HEK293 (cell line): ENCODE measurements around the gene ITPRID2.

Experiments used
- CTCF ChIA-PET: fragments of 350-600 bp; formaldehyde crosslinking; extraction: SDS; loops from one replicate; lab custom pipeline; 2021; ENCODE audit warnings: antibody characterized with exemption; lab: Yijun Ruan, JAX
- POLR2A ChIA-PET: fragments of 300-600 bp; formaldehyde crosslinking; extraction: SDS; loops from one replicate; lab custom pipeline; 2020; ENCODE audit warnings: antibody characterized with exemption, inconsistent platforms; lab: Yijun Ruan, JAX
- H3K27ac ChIP-seq: fragments of 200-500 bp; sonication (Bioruptor generic); 2 replicates; pipeline ENCODE4 v1.5.1; 2014; ENCODE audit warnings: low read depth, low read length, control low read depth, inconsistent platforms; ENCODE audit errors: extremely low read depth
- H3K36me3 ChIP-seq, 2 experiments: fragments of 200-500 bp in 1 of 2; sonication (Bioruptor generic) in 1 of 2; 1 replicate in 1 of 2; 2 replicates in 1 of 2; pipeline ENCODE4 v1.5.1; 2014 to 2017; ENCODE audit warnings: inconsistent platforms in 2 of 2, low read length in 2 of 2; ENCODE audit not compliant: control insufficient read depth in 2 of 2, insufficient read depth in 1 of 2
- H3K4me1 ChIP-seq: fragments of 200-500 bp; sonication (Bioruptor generic); 2 replicates; pipeline ENCODE4 v1.5.1; 2014; ENCODE audit warnings: mild to moderate bottlenecking, low read length, inconsistent platforms; ENCODE audit not compliant: control insufficient read depth, insufficient read depth
- H3K4me3 ChIP-seq: 2 replicates; pipeline ENCODE4 v1.5.1; 2011; ENCODE audit warnings: low read depth, mild to moderate bottlenecking, control low read depth, low read length, moderate library complexity
- H3K9me3 ChIP-seq: fragments of 200-500 bp; sonication (Bioruptor generic); 2 replicates; pipeline ENCODE4 v1.5.1; 2014; ENCODE audit warnings: low read depth, low read length, inconsistent platforms; ENCODE audit not compliant: control insufficient read depth, insufficient read depth
- BCL11A ChIP-seq: fragments of 450-650 bp; formaldehyde crosslinking; IDR thresholded peaks from 2 replicates; pipeline ENCODE4 v1.5.1; 2016; ENCODE audit warnings: low read depth, missing biosample characterization, missing genetic modification characterization
- GFI1B ChIP-seq: fragments of 450-650 bp; formaldehyde crosslinking; IDR thresholded peaks from 2 replicates; pipeline ENCODE4 v1.5.1; 2016; ENCODE audit warnings: missing biosample characterization, missing genetic modification characterization
- IKZF3 ChIP-seq: fragments of 450-650 bp; IDR thresholded peaks from 2 replicates; pipeline ENCODE4 v1.5.0; 2018; ENCODE audit warnings: missing biosample characterization, mild to moderate bottlenecking, missing genetic modification characterization, moderate library complexity
- PRDM6 ChIP-seq: fragments of 450-650 bp; formaldehyde crosslinking; IDR thresholded peaks from 2 replicates; pipeline ENCODE4 v1.5.1; 2017; ENCODE audit warnings: missing biosample characterization, missing genetic modification characterization
- RBAK ChIP-seq: fragments of 450-650 bp; formaldehyde crosslinking; IDR thresholded peaks from 2 replicates; pipeline ENCODE4 v1.5.1; 2016; ENCODE audit warnings: missing biosample characterization, missing genetic modification characterization
- REPIN1 ChIP-seq: fragments of 450-650 bp; formaldehyde crosslinking; IDR thresholded peaks from 2 replicates; pipeline ENCODE4 v1.5.1; 2017; ENCODE audit warnings: missing biosample characterization, missing genetic modification characterization, low read depth
- SP3 ChIP-seq: fragments of 450-650 bp; formaldehyde crosslinking; IDR thresholded peaks from 2 replicates; pipeline ENCODE4 v1.5.1; 2016; ENCODE audit warnings: missing biosample characterization, missing genetic modification characterization
- TCF7L2 ChIP-seq: IDR thresholded peaks from 2 replicates; pipeline ENCODE4 v1.6.1; 2011; ENCODE audit warnings: low read depth, mild to moderate bottlenecking, inconsistent platforms, low read length, moderate library complexity, borderline replicate concordance
- ZFP3 ChIP-seq: fragments of 450-650 bp; formaldehyde crosslinking; IDR thresholded peaks from 2 replicates; pipeline ENCODE4 v1.5.1; 2016; ENCODE audit warnings: low read depth, missing biosample characterization, missing genetic modification characterization
- ZFP41 ChIP-seq: fragments of 450-650 bp; formaldehyde crosslinking; IDR thresholded peaks from 2 replicates; pipeline ENCODE4 v1.5.1; 2016; ENCODE audit warnings: missing biosample characterization, missing genetic modification characterization, borderline replicate concordance
- ZNF169 ChIP-seq: fragments of 450-650 bp; formaldehyde crosslinking; IDR thresholded peaks from 2 replicates; pipeline ENCODE4 v1.5.1; 2016; ENCODE audit warnings: missing biosample characterization, missing genetic modification characterization
- ZNF19 ChIP-seq: fragments of 450-650 bp; formaldehyde crosslinking; IDR thresholded peaks from 2 replicates; pipeline ENCODE4; 2016; ENCODE audit warnings: missing biosample characterization, missing genetic modification characterization, low read depth
- ZNF23 ChIP-seq: fragments of 450-650 bp; formaldehyde crosslinking; IDR thresholded peaks from 2 replicates; pipeline ENCODE4 v1.5.1; 2016; ENCODE audit warnings: missing biosample characterization, missing genetic modification characterization, borderline replicate concordance
- ZNF324 ChIP-seq: fragments of 450-650 bp; formaldehyde crosslinking; IDR thresholded peaks from 2 replicates; pipeline ENCODE4 v1.5.1; 2016; ENCODE audit warnings: missing biosample characterization, missing genetic modification characterization
- ZNF404 ChIP-seq: fragments of 450-650 bp; formaldehyde crosslinking; IDR thresholded peaks from 2 replicates; pipeline ENCODE4 v1.5.1; 2017; ENCODE audit warnings: missing biosample characterization, missing genetic modification characterization
- ZNF426 ChIP-seq: fragments of 450-650 bp; formaldehyde crosslinking; IDR thresholded peaks from 2 replicates; pipeline ENCODE4 v1.5.1; 2017; ENCODE audit warnings: missing biosample characterization, missing genetic modification characterization, mild to moderate bottlenecking, inconsistent platforms, moderate library complexity
- ZNF585B ChIP-seq: fragments of 450-650 bp; formaldehyde crosslinking; IDR thresholded peaks from 2 replicates; pipeline ENCODE4 v1.5.1; 2016; ENCODE audit warnings: missing biosample characterization, missing genetic modification characterization
- ZNF660 ChIP-seq: fragments of 450-650 bp; IDR thresholded peaks from 2 replicates; pipeline ENCODE4 v1.5.1; 2018; ENCODE audit warnings: missing biosample characterization, mild to moderate bottlenecking, missing genetic modification characterization
- ZNF76 ChIP-seq: fragments of 450-650 bp; formaldehyde crosslinking; IDR thresholded peaks from 2 replicates; pipeline ENCODE4; 2016; ENCODE audit warnings: low read depth, missing biosample characterization, missing genetic modification characterization, borderline replicate concordance
- ZSCAN30 ChIP-seq: fragments of 450-650 bp; IDR thresholded peaks from 2 replicates; pipeline ENCODE4 v1.5.1; 2018; ENCODE audit warnings: missing biosample characterization, mild to moderate bottlenecking, missing genetic modification characterization, moderate library complexity
- ZXDB ChIP-seq: fragments of 450-650 bp; formaldehyde crosslinking; IDR thresholded peaks from 2 replicates; pipeline ENCODE4 v1.5.1; 2016; ENCODE audit warnings: missing biosample characterization, missing genetic modification characterization
- TF ChIP-seq, protein P1 (sequence below): fragments of 450-650 bp; formaldehyde crosslinking; conservative IDR thresholded peaks from 2 replicates; pipeline ENCODE4 v1.5.1; 2016; ENCODE audit warnings: low read depth, missing biosample characterization, missing genetic modification characterization
- TF ChIP-seq, protein P2 (sequence below): fragments of 450-650 bp; formaldehyde crosslinking; IDR thresholded peaks from 2 replicates; pipeline ENCODE4 v1.5.1; 2017; ENCODE audit warnings: missing biosample characterization, mild to moderate bottlenecking, missing genetic modification characterization, moderate library complexity
- TF ChIP-seq, protein P3 (sequence below): fragments of 450-650 bp; IDR thresholded peaks from 2 replicates; pipeline ENCODE4 v1.5.1; 2018; ENCODE audit warnings: missing biosample characterization, mild to moderate bottlenecking, missing genetic modification characterization
- TF ChIP-seq, protein P4 (sequence below): fragments of 450-650 bp; formaldehyde crosslinking; IDR thresholded peaks from 2 replicates; pipeline ENCODE4 v1.5.1; 2016; ENCODE audit warnings: missing biosample characterization, missing genetic modification characterization

ITPRID2 gene

DNA sequence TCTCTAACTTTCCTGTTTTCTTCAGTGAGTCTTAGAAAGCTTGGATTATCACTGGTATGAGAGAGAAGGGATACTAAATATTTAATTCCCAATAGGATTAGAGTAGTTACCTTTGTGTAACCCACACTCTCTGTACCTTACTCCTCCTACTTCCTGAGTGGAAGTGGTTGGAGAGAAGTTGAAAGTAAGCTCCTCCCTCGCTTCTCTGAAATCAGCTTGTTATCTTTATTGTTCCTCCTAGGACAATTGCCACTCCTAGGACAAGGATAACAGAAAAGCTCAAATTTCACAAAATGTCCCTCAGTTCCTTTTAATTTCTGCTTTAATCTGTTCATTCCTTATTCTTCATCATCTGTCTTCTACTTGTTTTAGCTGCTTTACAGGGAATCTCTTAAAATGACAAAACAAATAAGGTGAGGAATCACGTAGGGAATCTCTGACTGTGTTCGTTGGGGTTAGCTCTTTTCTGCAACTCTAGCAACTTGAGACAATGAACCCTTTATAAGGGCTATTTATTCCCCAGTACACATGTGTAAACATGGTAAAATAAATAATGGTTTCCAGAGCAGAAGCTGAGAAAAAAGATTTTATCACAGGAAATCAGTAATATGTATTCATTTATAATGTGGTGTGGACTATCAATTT lies 8.6 kb downstream of the ITPRID2 start:
- Histone ChIP-seq H3K9me3 (no peaks in the 10 kb centered on the region), H3K4me3 (no peak overlapping the region), H3K4me1 (peaks cover 11% of the 10 kb centered on the region), H3K27ac (no peak overlapping the region), H3K36me3 (peaks cover 33 to 75% of the 10 kb centered on the region in 2 experiments)
- CTCF ChIA-PET: interaction anchor here (0.9 to 1.7 kb wide), 3 partner anchors 10 to 185 kb away, joined by 3 to 9 read pairs (median 4); no protein-coding TSS in a partner anchor
- TF ChIP-seq ZNF585B (tag by site-specific recombination): no peak
- TF ChIP-seq, protein P1, sequence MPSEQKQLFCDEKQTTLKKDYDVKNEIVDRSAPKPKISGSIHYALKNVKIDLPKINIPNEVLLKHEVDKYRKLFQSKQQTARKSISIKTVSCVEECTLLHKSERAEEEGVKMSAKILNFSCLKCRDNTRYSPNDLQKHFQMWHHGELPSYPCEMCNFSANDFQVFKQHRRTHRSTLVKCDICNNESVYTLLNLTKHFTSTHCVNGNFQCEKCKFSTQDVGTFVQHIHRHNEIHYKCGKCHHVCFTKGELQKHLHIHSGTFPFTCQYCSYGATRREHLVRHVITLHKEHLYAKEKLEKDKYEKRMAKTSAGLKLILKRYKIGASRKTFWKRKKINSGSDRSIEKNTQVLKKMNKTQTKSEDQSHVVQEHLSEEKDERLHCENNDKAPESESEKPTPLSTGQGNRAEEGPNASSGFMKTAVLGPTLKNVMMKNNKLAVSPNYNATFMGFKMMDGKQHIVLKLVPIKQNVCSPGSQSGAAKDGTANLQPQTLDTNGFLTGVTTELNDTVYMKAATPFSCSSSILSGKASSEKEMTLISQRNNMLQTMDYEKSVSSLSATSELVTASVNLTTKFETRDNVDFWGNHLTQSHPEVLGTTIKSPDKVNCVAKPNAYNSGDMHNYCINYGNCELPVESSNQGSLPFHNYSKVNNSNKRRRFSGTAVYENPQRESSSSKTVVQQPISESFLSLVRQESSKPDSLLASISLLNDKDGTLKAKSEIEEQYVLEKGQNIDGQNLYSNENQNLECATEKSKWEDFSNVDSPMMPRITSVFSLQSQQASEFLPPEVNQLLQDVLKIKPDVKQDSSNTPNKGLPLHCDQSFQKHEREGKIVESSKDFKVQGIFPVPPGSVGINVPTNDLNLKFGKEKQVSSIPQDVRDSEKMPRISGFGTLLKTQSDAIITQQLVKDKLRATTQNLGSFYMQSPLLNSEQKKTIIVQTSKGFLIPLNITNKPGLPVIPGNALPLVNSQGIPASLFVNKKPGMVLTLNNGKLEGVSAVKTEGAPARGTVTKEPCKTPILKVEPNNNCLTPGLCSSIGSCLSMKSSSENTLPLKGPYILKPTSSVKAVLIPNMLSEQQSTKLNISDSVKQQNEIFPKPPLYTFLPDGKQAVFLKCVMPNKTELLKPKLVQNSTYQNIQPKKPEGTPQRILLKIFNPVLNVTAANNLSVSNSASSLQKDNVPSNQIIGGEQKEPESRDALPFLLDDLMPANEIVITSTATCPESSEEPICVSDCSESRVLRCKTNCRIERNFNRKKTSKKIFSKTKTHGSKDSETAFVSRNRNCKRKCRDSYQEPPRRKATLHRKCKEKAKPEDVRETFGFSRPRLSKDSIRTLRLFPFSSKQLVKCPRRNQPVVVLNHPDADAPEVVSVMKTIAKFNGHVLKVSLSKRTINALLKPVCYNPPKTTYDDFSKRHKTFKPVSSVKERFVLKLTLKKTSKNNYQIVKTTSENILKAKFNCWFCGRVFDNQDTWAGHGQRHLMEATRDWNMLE (tag by site-specific recombination): no peak
- TF ChIP-seq ZNF19: no peak
- TF ChIP-seq ZNF76 (tag by site-specific recombination): no peak
- TF ChIP-seq SP3 (tag by site-specific recombination): no peak
- TF ChIP-seq REPIN1 (tag by site-specific recombination): no peak
- no peak for TF ChIP-seq ZFP3 (tag by site-specific recombination)
- no peak for TF ChIP-seq ZNF660
- TF ChIP-seq IKZF3: peak; percentile 62; the same call in 1 of the 2 replicates
- TF ChIP-seq GFI1B (tag by site-specific recombination): no peak
- TF ChIP-seq ZNF324: no peak
- no peak for TF ChIP-seq ZSCAN30 (tag by site-specific recombination)
- TF ChIP-seq ZNF426 (tag by site-specific recombination): no peak
- TF ChIP-seq BCL11A (tag by site-specific recombination): no peak
- no peak for TF ChIP-seq ZFP41 (tag by site-specific recombination)
- no peak for TF ChIP-seq RBAK
- 0 out of 2 replicates have a peak, but pooled peaks have one; percentile 23 for TF ChIP-seq ZXDB (tag by site-specific recombination)
- TF ChIP-seq, protein P2, sequence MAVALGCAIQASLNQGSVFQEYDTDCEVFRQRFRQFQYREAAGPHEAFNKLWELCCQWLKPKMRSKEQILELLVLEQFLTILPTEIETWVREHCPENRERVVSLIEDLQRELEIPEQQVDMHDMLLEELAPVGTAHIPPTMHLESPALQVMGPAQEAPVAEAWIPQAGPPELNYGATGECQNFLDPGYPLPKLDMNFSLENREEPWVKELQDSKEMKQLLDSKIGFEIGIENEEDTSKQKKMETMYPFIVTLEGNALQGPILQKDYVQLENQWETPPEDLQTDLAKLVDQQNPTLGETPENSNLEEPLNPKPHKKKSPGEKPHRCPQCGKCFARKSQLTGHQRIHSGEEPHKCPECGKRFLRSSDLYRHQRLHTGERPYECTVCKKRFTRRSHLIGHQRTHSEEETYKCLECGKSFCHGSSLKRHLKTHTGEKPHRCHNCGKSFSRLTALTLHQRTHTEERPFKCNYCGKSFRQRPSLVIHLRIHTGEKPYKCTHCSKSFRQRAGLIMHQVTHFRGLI (tag by site-specific recombination): no peak
- no peak for TF ChIP-seq ZNF404 (tag by site-specific recombination)
- TF ChIP-seq PRDM6: peak; percentile 33; the same call in 1 of the 2 replicates
- TF ChIP-seq TCF7L2: peak; percentile 47; the same call in 1 of the 2 replicates
- TF ChIP-seq ZNF169 (tag by site-specific recombination): no peak
- TF ChIP-seq, protein P3, sequence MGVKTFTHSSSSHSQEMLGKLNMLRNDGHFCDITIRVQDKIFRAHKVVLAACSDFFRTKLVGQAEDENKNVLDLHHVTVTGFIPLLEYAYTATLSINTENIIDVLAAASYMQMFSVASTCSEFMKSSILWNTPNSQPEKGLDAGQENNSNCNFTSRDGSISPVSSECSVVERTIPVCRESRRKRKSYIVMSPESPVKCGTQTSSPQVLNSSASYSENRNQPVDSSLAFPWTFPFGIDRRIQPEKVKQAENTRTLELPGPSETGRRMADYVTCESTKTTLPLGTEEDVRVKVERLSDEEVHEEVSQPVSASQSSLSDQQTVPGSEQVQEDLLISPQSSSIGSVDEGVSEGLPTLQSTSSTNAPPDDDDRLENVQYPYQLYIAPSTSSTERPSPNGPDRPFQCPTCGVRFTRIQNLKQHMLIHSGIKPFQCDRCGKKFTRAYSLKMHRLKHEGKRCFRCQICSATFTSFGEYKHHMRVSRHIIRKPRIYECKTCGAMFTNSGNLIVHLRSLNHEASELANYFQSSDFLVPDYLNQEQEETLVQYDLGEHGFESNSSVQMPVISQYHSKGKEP: no peak
- TF ChIP-seq ZNF23 (tag by site-specific recombination): no peak
- TF ChIP-seq, protein P4, sequence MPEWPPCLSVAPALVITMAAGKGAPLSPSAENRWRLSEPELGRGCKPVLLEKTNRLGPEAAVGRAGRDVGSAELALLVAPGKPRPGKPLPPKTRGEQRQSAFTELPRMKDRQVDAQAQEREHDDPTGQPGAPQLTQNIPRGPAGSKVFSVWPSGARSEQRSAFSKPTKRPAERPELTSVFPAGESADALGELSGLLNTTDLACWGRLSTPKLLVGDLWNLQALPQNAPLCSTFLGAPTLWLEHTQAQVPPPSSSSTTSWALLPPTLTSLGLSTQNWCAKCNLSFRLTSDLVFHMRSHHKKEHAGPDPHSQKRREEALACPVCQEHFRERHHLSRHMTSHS (tag by site-specific recombination): no peak
- POLR2A ChIA-PET: no interaction called here
